ENCODE data around the gene AFDN.

AFDN gene

GRCh38 chr6:167828325-167828956 is 1.7 kb downstream of the AFDN start:
- Histone ChIP-seq H3K4me1 (ENCODE audit: insufficient read depth, poor library complexity, severe bottlenecking) (peaks cover 46% of the 10 kb centered on the region), H3K27ac (ENCODE audit: poor library complexity, severe bottlenecking) (peak overlapping the region; percentile 73), H3K27me3 (ENCODE audit: insufficient read depth, poor library complexity, severe bottlenecking) (no peaks in the 10 kb centered on the region), H3K4me3 (ENCODE audit: severe bottlenecking) (peak overlapping the region; percentile 99), H3K36me3 (ENCODE audit: low read depth) (no peaks in the 10 kb centered on the region), H3K9me3 (ENCODE audit: severe bottlenecking) (no peaks in the 10 kb centered on the region)
- no peak for TF ChIP-seq CTCF (IDR thresholded peaks at IDR 0.05; ENCODE audit: poor library complexity, severe bottlenecking)
- peak; percentile 21; the same call in 2 of the 3 replicates for ATAC-seq (ENCODE audit: low read depth)
- DNase-seq (ENCODE audit: low spot score), result no peak

GRCh38 chr6:167829513-167829912 is 2.8 kb downstream of the AFDN start:
- DNase-seq (ENCODE audit: low spot score) (no peak), ATAC-seq (ENCODE audit: low read depth) (no peak)
- TF ChIP-seq CTCF (IDR thresholded peaks at IDR 0.05; ENCODE audit: poor library complexity, severe bottlenecking), result no peak
- no peak overlapping the region for H3K4me3 ChIP-seq (ENCODE audit: severe bottlenecking)
- H3K4me1 ChIP-seq (ENCODE audit: insufficient read depth, poor library complexity, severe bottlenecking), result peaks cover 48% of the 10 kb centered on the region
- no peaks in the 10 kb centered on the region for H3K36me3 ChIP-seq (ENCODE audit: low read depth)
- no peaks in the 10 kb centered on the region for H3K9me3 ChIP-seq (ENCODE audit: severe bottlenecking)
- H3K27me3 ChIP-seq (ENCODE audit: insufficient read depth, poor library complexity, severe bottlenecking), result no peaks in the 10 kb centered on the region
- H3K27ac ChIP-seq (ENCODE audit: poor library complexity, severe bottlenecking), result peak overlapping the region; percentile 73

GRCh38 chr6:167831281-167831828 is 4.6 kb downstream of the AFDN start:
- no peaks in the 10 kb centered on the region for H3K36me3 ChIP-seq (ENCODE audit: low read depth)
- DNase-seq (ENCODE audit: low spot score), result no peak
- H3K9me3 ChIP-seq (ENCODE audit: severe bottlenecking), result no peaks in the 10 kb centered on the region
- peaks cover 59% of the 10 kb centered on the region for H3K4me1 ChIP-seq (ENCODE audit: insufficient read depth, poor library complexity, severe bottlenecking)
- no peak overlapping the region for H3K4me3 ChIP-seq (ENCODE audit: severe bottlenecking)
- ATAC-seq (ENCODE audit: low read depth), result no peak
- peak overlapping the region; percentile 73 for H3K27ac ChIP-seq (ENCODE audit: poor library complexity, severe bottlenecking)
- no peaks in the 10 kb centered on the region for H3K27me3 ChIP-seq (ENCODE audit: insufficient read depth, poor library complexity, severe bottlenecking)
- TF ChIP-seq CTCF (IDR thresholded peaks at IDR 0.05; ENCODE audit: poor library complexity, severe bottlenecking), result no peak

GRCh38 chr6:167832497-167833395 is 6.0 kb downstream of the AFDN start:
- no peaks in the 10 kb centered on the region for H3K36me3 ChIP-seq (ENCODE audit: low read depth)
- no peaks in the 10 kb centered on the region for H3K9me3 ChIP-seq (ENCODE audit: severe bottlenecking)
- ATAC-seq (ENCODE audit: low read depth) (no peak; the same call in 2 of the 3 replicates), DNase-seq (ENCODE audit: low spot score) (no peak)
- H3K27ac ChIP-seq (ENCODE audit: poor library complexity, severe bottlenecking), result peak overlapping the region; percentile 73
- H3K4me3 ChIP-seq (ENCODE audit: severe bottlenecking), result no peak overlapping the region
- H3K4me1 ChIP-seq (ENCODE audit: insufficient read depth, poor library complexity, severe bottlenecking), result peaks cover 65% of the 10 kb centered on the region
- no peaks in the 10 kb centered on the region for H3K27me3 ChIP-seq (ENCODE audit: insufficient read depth, poor library complexity, severe bottlenecking)
- TF ChIP-seq CTCF (IDR thresholded peaks at IDR 0.05; ENCODE audit: poor library complexity, severe bottlenecking), result no peak
